SK-N-SH treated with all-trans-retinoic acid at 6 μM for 48 hours (cell line): Measurements from ENCODE around the gene MMP21.

Experiments
- CREB5 ChIP-seq: fragments of 250-450 bp; sonication (Bioruptor Pico); IDR thresholded peaks from 2 replicates; pipeline ENCODE4 v1.5.1; 2020; ENCODE audit warnings: low read depth, mild to moderate bottlenecking, moderate library complexity
- CSDC2 ChIP-seq: fragments of 250-450 bp; sonication (Bioruptor Pico); IDR thresholded peaks from 2 replicates; pipeline ENCODE4 v1.5.0; 2020; ENCODE audit warnings: mild to moderate bottlenecking, moderate library complexity
- CSRNP3 ChIP-seq: fragments of 250-450 bp; sonication (Bioruptor Pico); IDR thresholded peaks from 2 replicates; pipeline ENCODE4 v1.5.1; 2021; ENCODE audit warnings: mild to moderate bottlenecking, moderate library complexity
- ESRRG ChIP-seq: fragments of 250-450 bp; sonication (Bioruptor Pico); IDR thresholded peaks from 2 replicates; pipeline ENCODE4 v1.6.1; 2021; ENCODE audit warnings: mild to moderate bottlenecking
- ISL1 ChIP-seq: fragments of 250-450 bp; sonication (Bioruptor Pico); IDR thresholded peaks from 2 replicates; pipeline ENCODE4 v2.1.2; 2022; ENCODE audit warnings: mild to moderate bottlenecking, moderate library complexity
- RARB ChIP-seq: fragments of 250-450 bp; sonication (Bioruptor Pico); IDR thresholded peaks from 2 replicates; pipeline ENCODE4 v1.8.0; 2021; ENCODE audit warnings: mild to moderate bottlenecking, moderate library complexity
- TOX ChIP-seq: fragments of 250-450 bp; sonication (Bioruptor Pico); IDR thresholded peaks from 2 replicates; pipeline ENCODE4 v1.8.0; 2021; ENCODE audit warnings: mild to moderate bottlenecking, moderate library complexity, borderline replicate concordance
- TSHZ2 ChIP-seq: fragments of 250-450 bp; sonication (Bioruptor Pico); IDR thresholded peaks from 2 replicates; pipeline ENCODE4 v1.5.0; 2020; ENCODE audit warnings: mild to moderate bottlenecking, moderate library complexity
- ZC3H10 ChIP-seq: fragments of 250-450 bp; sonication (Bioruptor Pico); IDR thresholded peaks from 2 replicates; pipeline ENCODE4 v1.5.1; 2021; ENCODE audit warnings: mild to moderate bottlenecking, moderate library complexity
- ZFP3 ChIP-seq: fragments of 250-450 bp; sonication (Bioruptor Pico); IDR thresholded peaks from 2 replicates; pipeline ENCODE4 v1.5.0; 2020; ENCODE audit warnings: mild to moderate bottlenecking, moderate library complexity
- ZFP30 ChIP-seq: fragments of 450-650 bp; formaldehyde crosslinking; IDR thresholded peaks from 2 replicates; pipeline ENCODE4 v1.5.0; 2022; ENCODE audit warnings: mild to moderate bottlenecking, moderate library complexity

GRCh38 chr10:125781374-125781773, 5.8 kb upstream of the MMP21 start:
- TF ChIP-seq CREB5 (CRISPR knock-in tag) (no peak), CSRNP3 (CRISPR knock-in tag) (no peak), ZFP3 (CRISPR knock-in tag) (no peak), ISL1 (no peak), TOX (CRISPR knock-in tag) (no peak), RARB (CRISPR knock-in tag) (no peak), ESRRG (CRISPR knock-in tag) (no peak), TSHZ2 (no peak), ZC3H10 (no peak), CSDC2 (CRISPR knock-in tag) (no peak), ZFP30 (CRISPR knock-in tag) (no peak)
